Fibroblast of mammary gland (primary cell): ENCODE data around the gene GRIK1.
A peak's percentile ranks its signal among the peaks of the same experiment; 100 is the strongest.

Source experiments
- DNase-seq: peaks from one replicate; pipeline ENCODE4 v3.0.0-alpha.2; 2010; ENCODE audit warnings: low read depth
- H3K4me3 ChIP-seq: 2 replicates; pipeline ENCODE4 v1.5.1; 2011; ENCODE audit warnings: low read depth, mild to moderate bottlenecking, low read length, moderate library complexity; ENCODE audit not compliant: control insufficient read depth
- TF ChIP-seq, protein P1 (sequence below): conservative IDR thresholded peaks from 2 replicates; pipeline ENCODE4 v1.5.1; 2011; ENCODE audit warnings: low read depth, low read length, inconsistent platforms; ENCODE audit not compliant: control insufficient read depth, insufficient read depth

GRIK1 gene

DNA sequence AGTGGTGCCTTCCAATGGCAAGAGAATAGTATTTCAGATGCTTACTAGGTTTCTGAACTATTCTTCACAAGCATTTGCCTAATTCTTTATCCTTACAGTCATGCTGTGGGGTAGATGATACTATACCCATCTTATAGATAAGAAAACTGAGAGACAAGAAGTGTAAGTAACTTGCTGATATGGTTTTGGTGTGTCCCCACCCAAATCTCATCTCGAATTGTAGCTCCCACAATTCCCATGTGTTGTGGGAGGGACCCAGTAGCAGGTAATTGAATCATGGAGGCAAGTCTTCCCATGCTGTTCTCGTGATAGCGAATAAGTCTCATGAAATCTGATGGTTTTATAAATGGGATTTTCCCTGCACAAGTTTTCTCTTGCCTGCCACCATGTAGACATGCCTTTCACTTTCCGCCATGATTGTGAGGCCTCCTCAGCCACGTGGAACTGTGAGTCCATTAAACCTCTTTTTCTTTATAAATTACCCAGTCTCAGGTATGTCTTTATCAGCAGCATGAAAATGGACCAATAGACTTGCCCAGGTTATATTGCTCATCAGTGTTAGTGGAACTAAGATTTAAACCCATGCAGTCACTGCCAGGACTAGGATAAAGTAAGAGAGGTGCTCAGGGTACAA, 298.7 kb downstream of the GRIK1 start:
- TF ChIP-seq, protein P1, sequence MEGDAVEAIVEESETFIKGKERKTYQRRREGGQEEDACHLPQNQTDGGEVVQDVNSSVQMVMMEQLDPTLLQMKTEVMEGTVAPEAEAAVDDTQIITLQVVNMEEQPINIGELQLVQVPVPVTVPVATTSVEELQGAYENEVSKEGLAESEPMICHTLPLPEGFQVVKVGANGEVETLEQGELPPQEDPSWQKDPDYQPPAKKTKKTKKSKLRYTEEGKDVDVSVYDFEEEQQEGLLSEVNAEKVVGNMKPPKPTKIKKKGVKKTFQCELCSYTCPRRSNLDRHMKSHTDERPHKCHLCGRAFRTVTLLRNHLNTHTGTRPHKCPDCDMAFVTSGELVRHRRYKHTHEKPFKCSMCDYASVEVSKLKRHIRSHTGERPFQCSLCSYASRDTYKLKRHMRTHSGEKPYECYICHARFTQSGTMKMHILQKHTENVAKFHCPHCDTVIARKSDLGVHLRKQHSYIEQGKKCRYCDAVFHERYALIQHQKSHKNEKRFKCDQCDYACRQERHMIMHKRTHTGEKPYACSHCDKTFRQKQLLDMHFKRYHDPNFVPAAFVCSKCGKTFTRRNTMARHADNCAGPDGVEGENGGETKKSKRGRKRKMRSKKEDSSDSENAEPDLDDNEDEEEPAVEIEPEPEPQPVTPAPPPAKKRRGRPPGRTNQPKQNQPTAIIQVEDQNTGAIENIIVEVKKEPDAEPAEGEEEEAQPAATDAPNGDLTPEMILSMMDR, result no peak
- no peak for DNase-seq

DNA sequence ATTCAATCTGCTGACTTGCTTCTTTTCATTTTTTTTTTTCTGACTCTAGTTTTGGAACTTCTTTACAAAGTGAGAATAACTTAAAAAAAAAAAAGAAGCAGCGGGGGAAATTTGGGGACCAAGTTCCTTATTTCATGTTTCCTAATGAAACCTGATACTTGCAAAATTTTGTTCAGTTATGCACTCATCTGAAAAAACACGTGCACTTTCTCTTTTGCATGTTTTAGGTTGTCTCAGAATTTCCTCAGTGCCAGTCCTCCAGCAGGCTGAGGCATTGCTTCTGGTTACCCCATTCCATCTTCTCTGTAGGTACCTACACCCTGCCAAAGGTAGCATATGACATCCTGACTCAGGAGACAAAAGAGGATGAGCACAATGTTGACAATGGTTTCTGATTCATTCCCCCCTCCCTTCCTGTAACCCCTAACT, 299.7 kb downstream of the GRIK1 start:
- TF ChIP-seq, protein P1, result no peak
- no peak overlapping the region for H3K4me3 ChIP-seq
- peak; percentile 5 for DNase-seq

More for the DNA sequence above, 298.7 kb downstream of the GRIK1 start:
- no peak overlapping the region for H3K4me3 ChIP-seq

DNA sequence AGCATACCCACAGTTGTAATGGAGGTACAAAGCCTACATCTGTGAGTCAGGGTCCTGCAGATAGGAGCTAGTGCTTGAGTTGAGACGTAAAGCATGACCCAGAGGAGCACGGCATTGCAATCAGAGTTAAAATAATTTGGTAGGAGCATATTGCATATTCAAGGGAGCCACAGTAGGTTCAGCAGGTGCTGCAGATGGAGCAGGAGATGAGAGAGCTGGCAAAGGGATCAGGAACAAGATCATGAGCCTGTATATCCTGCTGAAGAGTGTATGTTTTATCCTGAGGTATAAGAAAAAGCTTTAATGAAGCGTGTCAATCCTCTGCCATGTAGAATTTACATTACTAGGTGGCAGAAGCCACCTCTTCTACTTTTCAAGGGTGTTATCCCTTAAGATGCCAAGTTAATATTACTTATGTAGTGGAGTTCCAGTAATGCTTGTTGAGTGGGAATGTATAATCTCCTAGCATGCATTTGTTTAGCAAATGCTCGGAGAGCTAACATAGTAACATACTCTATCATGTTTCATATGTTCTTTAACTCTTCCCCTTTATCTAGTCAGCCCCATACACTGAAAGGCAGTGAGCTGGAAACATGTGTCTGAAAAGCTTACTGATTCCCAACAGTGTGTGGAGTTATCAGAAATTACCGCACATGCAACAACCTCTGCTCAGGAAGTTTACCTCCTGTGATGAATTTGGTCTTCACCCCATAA, 300.3 kb downstream of the GRIK1 start:
- H3K4me3 ChIP-seq, result no peak overlapping the region
- TF ChIP-seq, protein P1, result no peak
- DNase-seq, result no peak

DNA sequence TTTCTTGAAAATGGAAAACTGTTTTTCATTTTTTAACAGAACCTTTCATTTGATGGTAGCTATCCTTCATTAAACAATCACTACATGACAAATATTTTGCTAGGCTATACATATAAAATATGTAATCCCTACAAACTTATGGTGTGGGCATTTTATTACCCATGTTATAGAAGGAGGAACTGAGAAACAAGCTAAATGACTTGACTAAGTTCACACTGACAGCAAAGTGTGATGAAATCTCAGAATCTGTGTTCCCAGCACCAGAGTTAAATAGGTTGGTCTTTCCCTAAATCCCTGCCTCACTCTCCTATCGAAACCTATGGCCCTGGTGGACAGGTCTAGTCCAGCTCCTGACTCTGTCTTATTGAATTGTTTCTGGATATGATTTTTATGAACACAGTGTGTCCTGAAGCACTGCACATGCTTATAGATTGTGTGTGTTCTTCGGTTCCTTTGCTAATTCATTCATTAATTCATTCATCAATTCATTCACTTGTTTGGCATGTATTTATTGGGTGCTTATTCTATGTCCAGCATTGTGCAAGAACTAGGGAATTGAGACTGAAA, 301.0 kb downstream of the GRIK1 start:
- no peak for DNase-seq
- TF ChIP-seq, protein P1, result no peak
- H3K4me3 ChIP-seq, result no peak overlapping the region

DNA sequence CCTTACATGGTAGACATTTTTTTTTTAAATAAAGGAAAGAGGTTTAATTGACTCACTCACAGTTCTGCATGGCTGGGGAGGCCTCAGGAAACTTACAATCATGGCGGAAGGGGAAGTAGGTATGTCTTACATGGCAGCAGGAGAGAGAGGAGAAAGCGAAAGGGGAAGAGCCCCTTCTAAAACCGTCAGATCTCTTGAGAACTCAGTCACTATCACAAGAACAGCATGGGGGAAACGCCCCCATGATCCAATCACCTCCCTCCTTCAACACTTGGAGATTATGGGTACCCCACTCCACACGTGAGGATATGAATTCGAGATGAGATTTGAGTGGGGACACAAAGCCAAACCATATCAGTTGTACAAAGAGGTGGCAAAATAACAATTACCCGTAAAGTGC, 301.7 kb downstream of the GRIK1 start:
- no peak for DNase-seq
- TF ChIP-seq, protein P1, result no peak
- no peak overlapping the region for H3K4me3 ChIP-seq

DNA sequence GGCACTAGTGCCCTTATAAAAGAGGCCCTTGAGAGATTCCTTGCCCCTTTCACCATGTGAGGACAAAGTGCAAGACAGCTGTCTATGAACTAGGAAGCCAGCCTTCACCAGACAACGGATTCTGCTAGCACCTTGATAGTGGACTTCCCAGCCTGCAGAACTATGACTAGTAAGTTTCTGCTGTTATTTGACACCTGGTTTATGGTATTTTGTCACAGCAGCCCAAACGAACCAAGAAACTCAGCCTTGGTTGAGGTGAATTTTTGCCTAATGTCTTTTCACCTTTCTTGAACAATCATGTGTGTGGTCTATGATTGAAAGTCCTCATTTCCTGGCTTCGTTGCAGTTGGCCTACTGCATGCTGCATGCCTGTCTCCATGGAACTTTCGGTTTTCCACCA, 302.2 kb downstream of the GRIK1 start:
- DNase-seq, result no peak
- TF ChIP-seq, protein P1, result no peak

More for the DNA sequence above, 302.2 kb downstream of the GRIK1 start:
- H3K4me3 ChIP-seq, result no peak overlapping the region
